HL-60 (cell line): ENCODE results near the gene P4HA1.

ENCODE experiments used
- POLR2AphosphoS5 ChIP-seq: IDR thresholded peaks from 2 replicates; pipeline ENCODE4 v1.6.1; 2012; ENCODE audit warnings: low read depth
- TF ChIP-seq, protein P1 (sequence below): IDR thresholded peaks from one replicate; pipeline ENCODE4 v1.5.1; 2011; ENCODE audit warnings: low read length, control low read depth, inconsistent platforms; ENCODE audit not compliant: insufficient read depth

DNA sequence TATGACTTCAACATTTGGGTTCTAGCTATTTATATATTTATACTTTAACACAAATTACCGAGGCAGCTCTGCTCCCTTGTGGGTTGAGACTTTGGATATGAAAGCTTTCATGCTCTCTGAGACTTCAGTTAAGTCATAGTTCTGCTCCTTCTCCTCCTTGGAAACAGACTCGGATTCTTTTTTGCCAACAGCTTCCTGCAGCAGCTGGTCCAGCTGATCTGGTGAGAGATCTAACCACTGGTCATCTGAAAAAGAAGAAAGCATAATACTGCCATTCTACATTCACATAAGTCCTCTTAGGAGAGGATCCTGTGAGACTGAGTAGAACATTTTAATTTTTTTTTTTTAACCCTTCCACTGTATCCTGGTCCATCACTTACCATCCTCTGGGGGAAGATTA is 42.6 kb upstream of the P4HA1 start:
- TF ChIP-seq, protein P1, sequence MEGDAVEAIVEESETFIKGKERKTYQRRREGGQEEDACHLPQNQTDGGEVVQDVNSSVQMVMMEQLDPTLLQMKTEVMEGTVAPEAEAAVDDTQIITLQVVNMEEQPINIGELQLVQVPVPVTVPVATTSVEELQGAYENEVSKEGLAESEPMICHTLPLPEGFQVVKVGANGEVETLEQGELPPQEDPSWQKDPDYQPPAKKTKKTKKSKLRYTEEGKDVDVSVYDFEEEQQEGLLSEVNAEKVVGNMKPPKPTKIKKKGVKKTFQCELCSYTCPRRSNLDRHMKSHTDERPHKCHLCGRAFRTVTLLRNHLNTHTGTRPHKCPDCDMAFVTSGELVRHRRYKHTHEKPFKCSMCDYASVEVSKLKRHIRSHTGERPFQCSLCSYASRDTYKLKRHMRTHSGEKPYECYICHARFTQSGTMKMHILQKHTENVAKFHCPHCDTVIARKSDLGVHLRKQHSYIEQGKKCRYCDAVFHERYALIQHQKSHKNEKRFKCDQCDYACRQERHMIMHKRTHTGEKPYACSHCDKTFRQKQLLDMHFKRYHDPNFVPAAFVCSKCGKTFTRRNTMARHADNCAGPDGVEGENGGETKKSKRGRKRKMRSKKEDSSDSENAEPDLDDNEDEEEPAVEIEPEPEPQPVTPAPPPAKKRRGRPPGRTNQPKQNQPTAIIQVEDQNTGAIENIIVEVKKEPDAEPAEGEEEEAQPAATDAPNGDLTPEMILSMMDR: no peak
- TF ChIP-seq POLR2AphosphoS5: no peak
